NCI-H2196 treated with DMSO at 0.1 percent for 48 hours (cell line): ENCODE results near the gene GPR39.

ENCODE experiments used
- DNase-seq: peaks from one replicate; lab custom pipeline; 2025; ENCODE audit not compliant: unreplicated experiment; lab: John Stamatoyannopoulos, UW

GPR39 gene

DNA sequence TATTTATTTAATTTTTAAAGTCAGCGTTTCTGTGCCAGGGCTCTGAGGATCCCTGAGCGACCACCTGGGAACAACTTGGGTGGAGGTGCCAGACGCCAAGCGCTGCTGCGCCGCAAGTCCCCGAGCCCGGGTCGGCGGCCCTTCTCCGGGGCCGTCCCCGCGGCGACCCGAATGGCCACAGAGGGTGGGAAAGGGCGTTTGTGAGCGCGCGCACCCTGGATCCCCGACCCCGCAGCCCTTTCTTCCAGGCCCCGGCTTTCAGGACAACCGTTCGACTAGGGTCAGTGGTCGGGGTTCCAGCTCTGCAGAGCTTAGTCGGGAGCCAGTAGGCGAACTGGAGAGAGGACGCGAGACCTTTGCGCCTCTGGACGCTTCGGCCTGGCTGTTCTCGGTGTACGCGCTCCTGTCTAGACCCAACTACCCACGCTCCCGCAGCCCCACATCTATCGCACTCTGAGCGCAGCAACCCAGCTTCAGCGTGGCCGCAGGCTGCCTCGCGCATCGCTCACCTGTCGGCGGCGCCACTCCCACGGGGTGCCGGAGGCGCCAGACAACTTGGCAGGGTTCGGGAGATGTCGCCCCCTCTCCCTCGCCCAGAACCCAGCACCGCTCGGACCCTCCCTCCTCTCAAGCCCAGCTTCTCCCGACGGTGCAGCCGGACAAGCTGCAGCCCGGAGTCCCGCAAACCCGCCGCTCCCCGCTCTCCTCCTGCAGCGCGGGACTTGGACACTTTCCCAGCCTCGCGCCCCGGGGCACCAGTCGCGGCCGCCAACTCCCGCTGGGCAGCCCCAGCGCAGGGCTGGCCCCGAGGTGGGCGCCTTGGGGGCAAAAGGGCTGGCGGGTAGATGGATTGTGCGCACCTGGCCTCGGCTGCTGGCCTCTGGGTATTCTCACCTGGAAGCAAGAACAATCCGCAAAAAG is 252.6 kb downstream of the GPR39 start:
- DNase-seq: no peak

DNA sequence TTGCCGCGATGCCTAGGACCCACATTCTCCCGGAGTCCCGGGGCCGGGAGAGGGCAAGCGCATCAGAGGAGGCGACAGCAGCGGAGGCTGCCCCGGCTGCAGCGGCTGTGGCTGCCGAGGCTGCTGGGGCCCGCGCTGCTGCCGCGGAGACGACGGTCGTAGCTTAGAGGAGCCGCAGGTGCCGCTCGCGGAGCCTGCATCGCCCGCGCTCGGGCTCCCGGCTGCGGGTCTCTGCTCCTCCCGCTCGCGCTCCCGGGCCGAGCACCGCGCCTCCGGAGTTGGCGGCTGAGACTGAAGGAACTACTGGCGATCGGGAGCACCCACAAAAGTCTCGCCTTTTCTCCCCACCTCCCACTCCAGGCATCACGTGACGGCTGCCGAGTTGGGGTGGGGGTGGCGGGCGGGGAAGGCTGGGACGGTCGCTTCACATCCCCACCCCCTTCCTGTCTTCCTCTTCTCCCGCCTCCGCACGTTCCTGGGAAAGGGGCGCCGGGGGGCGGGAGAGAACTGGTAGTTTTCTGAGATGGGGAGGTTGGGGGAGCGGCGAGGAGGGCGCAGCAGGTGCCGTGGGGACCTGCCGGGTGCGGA is 253.4 kb downstream of the GPR39 start, which contains the start of gene LYPD1:
Gene LYPD1, minus strand, starts transcription at position 298 of the 588 bp plus-strand sequence. Its CDS starts 273 bp downstream, at position 25.
- no peak for DNase-seq

DNA sequence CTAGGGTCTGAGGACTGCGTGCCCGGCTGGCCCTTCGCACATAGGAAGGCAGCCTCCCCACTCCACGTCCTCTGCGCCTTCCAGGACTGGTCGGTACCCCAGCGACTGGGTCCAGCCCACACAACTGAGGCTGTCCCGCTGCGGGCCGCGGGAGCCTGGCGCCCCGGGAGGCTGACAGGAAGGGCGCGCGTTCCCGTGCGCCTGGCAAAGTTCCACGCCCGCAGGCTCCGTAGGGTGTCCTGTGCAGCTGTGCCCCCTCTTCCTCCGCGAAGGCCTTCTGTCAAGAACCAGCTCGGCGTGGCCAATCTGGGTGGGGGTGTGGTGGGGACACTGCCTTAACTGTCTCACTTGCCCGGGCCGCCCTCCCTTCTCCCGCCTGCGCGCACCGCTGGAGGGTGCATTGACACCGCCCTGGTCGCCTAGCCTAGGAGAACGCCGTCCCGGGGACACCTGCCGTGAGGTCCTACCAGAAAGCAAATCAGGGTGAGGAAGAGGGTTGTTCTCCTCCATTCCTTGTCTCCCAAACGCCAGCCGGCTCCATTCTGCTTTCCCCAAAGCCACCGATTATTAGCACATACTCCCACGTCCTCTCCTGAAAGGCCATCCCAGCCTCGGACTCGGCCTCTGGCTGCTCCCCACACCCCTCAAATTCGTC is 254.0 kb downstream of the GPR39 start:
- no peak for DNase-seq

DNA sequence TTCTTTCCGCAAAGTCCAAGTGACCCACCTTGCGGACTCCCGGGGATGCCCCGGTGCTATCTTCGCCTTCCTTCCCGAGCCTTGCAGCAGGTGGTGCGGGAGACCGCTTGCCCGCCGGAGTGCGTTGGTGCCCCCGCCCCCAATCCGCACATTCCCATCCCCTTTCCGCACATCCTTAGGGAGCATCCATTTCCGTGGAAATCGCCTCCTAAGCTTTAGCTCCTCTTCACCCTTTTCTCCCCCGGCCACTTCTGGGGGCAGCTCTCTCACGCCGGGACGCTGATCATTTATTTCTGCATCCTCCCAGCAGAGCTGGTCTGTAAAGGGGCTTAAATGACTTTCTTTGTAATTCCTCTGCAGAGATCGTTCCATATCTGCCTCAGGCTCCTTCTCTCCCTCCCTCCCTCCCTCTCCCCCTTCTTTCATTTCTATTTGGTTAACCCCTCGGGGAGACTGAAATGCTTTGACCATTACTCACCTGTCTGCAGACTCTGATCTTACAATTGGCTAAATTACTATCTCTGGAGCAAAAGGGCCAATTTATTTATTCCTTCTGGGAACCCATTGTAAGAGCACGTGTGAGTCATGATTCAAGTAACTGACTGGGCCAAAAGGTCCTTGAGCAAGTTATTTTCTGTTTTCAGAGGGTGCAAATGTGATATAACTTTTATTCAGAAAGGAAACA is 254.7 kb downstream of the GPR39 start:
- no peak for DNase-seq

DNA sequence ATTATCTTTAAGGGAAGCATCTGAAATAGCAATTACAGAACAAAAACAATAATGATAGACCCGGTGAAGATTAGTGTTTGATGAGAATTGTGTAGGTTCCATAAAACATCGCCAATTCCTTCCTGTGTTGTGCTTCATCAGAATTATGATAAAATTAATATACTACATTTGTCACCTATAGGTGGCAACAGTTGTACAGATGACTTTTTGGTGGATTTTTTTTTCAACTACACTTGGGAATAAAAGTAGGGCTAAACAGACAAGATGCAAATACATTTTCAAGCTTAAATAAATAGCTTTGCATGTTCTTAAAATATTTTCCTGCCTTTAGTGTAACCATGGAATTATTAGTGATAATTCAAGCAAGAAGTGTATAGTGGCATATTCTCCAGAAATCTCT is 260.4 kb downstream of the GPR39 start:
- DNase-seq: no peak

DNA sequence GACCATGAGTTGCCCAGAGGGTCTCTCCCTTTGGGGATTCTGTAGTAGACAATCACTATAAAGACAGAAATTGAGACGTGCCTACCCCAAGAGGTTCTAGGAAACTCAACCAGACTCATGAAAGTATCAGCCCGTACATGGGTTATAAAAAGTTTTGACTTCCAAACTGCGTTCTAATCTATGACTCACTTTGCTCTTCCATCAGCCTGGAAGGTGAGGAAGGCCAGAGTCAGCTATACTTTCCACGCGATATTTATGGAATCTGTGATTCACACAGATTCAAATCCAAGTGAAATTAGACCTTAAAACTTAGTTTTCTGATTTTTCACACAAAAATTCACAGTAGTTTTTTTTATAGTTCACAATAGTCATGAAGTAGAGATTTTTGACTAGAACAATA is 261.1 kb downstream of the GPR39 start:
- no peak for DNase-seq

DNA sequence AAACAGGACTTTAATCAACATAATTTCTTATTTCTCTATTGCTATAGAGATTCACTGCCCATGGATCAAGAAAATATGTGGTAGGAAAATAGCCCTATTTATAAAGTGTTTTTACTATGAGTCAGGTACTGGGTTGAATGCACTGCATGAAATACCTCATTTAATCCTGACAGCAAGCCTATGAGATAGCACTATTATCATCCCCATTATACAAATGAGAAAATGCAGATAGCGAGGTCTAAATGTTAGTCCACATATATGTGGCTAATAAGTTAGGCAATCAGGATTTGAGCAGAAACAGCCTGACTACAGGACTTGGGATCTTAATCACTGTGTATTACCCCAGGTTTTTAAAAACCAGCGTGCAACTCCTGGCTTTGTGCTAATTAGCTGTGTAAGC is 261.9 kb downstream of the GPR39 start:
- no peak for DNase-seq

DNA sequence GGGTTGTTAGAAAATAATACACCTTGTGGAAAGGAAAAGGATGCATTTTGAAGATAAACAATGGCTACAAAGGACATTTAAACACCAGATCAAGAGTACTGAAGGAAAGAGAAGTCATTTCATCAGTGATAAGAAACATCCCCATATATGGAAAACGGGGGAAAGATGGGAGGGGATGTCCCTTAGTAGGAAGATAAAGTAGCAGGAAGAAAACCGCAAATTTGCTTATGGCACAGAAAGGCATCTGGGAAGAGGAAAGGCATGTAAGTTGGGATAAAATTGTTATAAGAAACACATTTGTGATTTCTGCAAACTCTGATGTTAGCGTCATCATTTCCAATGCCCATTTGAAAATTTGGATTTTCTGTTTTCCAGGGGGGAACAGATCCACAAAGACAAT is 263.9 kb downstream of the GPR39 start:
- no peak for DNase-seq

DNA sequence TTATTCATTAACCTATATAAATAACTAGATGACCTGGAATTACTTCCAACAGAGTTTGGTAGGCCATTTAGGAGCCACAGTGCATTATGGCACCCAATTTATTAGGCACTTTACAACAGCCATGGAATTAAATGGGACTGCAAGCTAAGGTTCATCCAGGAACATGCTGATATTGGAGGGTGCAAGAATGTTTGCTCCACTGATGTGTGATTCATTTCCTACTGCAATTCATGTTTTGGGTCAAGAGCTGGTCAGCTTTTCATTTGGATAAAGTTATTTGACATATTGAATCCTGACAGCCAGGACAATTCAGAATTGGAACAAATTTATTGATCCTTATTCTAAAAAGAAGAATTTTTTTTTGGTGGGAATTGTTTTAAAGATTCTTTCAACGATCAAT is 265.2 kb downstream of the GPR39 start:
- no peak for DNase-seq

DNA sequence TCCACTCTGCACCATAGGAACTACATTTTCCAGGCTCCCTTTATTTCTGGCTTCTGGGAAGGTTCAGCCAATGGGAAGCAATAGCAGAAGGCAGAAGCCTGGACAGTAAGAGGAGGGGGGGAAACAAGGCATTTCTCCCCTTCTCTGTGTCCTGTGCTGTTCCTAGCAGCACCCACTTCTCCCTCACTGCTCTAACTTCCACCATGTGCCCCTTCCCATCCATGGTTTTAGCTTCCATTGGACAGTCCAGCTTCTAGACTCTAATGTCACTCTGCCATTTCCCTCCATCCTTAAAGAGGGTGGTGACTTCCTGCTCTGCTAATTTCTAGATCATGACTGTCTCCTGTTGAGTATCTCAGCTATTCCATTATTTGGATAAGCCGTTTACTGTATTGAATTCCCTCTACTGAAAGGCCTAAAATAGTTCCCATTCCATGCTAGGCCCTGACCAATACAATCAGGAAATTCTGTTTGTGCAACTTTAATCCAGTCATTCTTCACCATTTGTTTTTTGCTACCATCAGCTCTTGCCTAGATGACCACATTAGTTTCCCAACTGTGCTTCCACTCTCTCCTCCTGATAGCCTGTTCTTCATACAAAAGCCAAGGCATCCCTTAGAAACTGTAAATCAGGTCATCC is 274.2 kb downstream of the GPR39 start:
- DNase-seq: no peak

DNA sequence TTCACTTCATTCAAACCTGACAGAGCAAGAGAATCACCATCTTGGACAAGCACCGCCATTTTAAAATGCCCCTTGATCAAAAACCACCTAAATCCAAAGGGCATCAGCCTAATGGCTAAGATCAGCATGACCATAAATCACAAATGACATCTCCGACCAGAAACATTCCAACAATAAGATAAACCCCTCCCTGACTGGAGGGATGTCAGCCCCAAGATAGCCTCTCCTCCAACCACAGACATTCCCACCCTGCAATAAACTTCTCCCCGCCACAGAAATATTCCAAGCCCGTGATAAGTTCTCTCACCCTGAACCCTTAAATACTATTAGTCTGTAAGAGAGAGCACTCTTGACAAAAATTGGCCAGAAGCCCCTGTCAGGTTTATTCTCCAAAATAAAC is 275.0 kb downstream of the GPR39 start:
- DNase-seq: no peak

DNA sequence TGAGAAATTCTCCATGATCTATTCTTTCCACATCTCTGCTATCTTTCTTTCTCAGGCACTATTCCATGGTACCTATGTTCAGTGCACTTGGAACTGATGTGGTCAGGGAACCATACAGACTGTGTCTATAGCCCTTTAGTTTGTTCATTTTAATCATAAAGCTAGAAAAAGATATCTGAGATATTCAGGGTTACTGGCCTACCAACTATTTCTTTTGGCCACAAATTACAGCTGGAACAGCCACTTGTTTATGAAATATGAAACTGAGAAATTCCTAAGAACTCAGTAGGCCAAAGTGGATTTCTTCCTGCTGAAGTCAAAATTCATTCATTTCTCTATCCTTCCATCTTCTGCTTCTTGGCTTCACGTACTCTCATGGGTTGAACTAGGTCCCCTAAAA is 276.2 kb downstream of the GPR39 start:
- no peak for DNase-seq
